ENCODE data around the gene RASSF9. TPM values are rescaled to one million over a fixed set of nuclear protein-coding genes. Genes with fewer than 3 reads are reported as not detected.

RASSF9 gene
- total and polyA plus RNA-seq, 9 of the 15 experiments (the other 6 are each of a cell fraction or from before 2014, with no cell fraction given), result not detected

GRCh38 chr12:85874031-85874461, 37.8 kb upstream of the RASSF9 start, which contains the start of gene NTS:
Gene NTS, plus strand, starts transcription at chr12:85874295. Its CDS starts 109 bp downstream, at chr12:85874404.
- DNase-seq (ENCODE audit: extremely low read depth in 1 of 4, low spot score in 3 of 4) (no peak), FAIRE-seq (no peak), ATAC-seq (no peak)
- Histone ChIP-seq H4K20me1 (replicated peaks; ENCODE audit: control insufficient read depth, insufficient read depth, low read length) (no peaks in the 10 kb centered on the region), H3K27me3 (ENCODE audit: control insufficient read depth in 2 of 2, insufficient read depth in 2 of 2, low read length in 2 of 2) (no peaks in the 10 kb centered on the region), H3K4me2 (ENCODE audit: insufficient read depth, low read length) (no peak within 1 kb of the TSS), H3K9me1 (ENCODE audit: control insufficient read depth, insufficient read depth, low read length) (no peaks in the 10 kb centered on the region), H3K9ac (ENCODE audit: insufficient read depth in 1 of 2, low read depth in 2 of 2, low read length in 2 of 2) (no peak within 1 kb of the TSS), H2AFZ (ENCODE audit: low read depth, low read length) (no peak within 1 kb of the TSS), H3K9me3 (replicated peaks; ENCODE audit: control insufficient read depth, insufficient read depth, low read depth, low read length) (no peaks in the 10 kb centered on the region), H3K27ac (ENCODE audit: extremely low read depth, low read depth, low read length) (no peak within 1 kb of the TSS), H3K36me3 (ENCODE audit: control insufficient read depth, insufficient read depth, low read length) (no peaks in the 10 kb centered on the region), H3K79me2 (ENCODE audit: control insufficient read depth, insufficient read depth, low read length) (no peaks in the 10 kb centered on the region), H3K4me3 (no peak within 1 kb of the TSS), H3K4me1 (replicated peaks in 1 of 2; ENCODE audit: control insufficient read depth in 2 of 2, insufficient read depth in 2 of 2, low read length in 2 of 2) (no peaks in the 10 kb centered on the region)
- intact Hi-C loops (cut with micrococcal nuclease) (loop anchor here (5.0 to 10.0 kb wide), 2 partner anchors 409 to 1002 kb away; no protein-coding TSS in a partner anchor), in situ Hi-C loops (cut with MboI) (no loop called here)
- 0% methylated on average over 3 of the region's 3 CpGs for WGBS (ENCODE audit: insufficient coverage, low coverage, missing lambda C conversion rate)
- TF ChIP-seq SPI1 (IDR thresholded peaks at IDR 0.05; ENCODE audit: borderline replicate concordance, low read depth, low read length) (peak; percentile 36; the same call in 1 of the 2 replicates), SMAD4 (CRISPR knock-in tag; conservative IDR thresholded peaks at IDR 0.05) (no peak), CBX2 (IDR thresholded peaks at IDR 0.05; ENCODE audit: insufficient read depth, low read length, poor library complexity, severe bottlenecking) (no peak)
- ChIA-PET CTCF (ENCODE audit: low intra/inter-chr PET ratio) (no interaction called here), POLR2A (no interaction called here)
- BruUV-seq (replicated peaks), result no TSS peak

GRCh38 chr12:85872497-85873091, 36.4 kb upstream of the RASSF9 start:
- CTCF ChIA-PET (ENCODE audit: low intra/inter-chr PET ratio), result no interaction called here
- FAIRE-seq, result peak; percentile 63

More at GRCh38 chr12:85872497-85873091, 36.4 kb upstream of the RASSF9 start:
- no peaks in the 10 kb centered on the region for H3K36me3 ChIP-seq (ENCODE audit: control insufficient read depth, insufficient read depth, low read length)
- H3K4me3 ChIP-seq, result no peak overlapping the region
- no peaks in the 10 kb centered on the region for H3K4me1 ChIP-seq (replicated peaks in 1 of 2; ENCODE audit: control insufficient read depth in 2 of 2, insufficient read depth in 2 of 2, low read length in 2 of 2)
- intact Hi-C loops (cut with micrococcal nuclease) (loop anchor here (5.0 to 10.0 kb wide), 2 partner anchors 408 to 1000 kb away; no protein-coding TSS in a partner anchor), in situ Hi-C loops (cut with MboI) (no loop called here)
- TF ChIP-seq E2F8 (IDR thresholded peaks at IDR 0.05; ENCODE audit: low read depth, partially characterized antibody) (no peak), CTCF (IDR thresholded peaks at IDR 0.05 in 2 of 3, conservative IDR thresholded peaks at IDR 0.05 in 1 of 3; ENCODE audit: insufficient read depth in 2 of 3, low read depth in 1 of 3, low read length in 3 of 3) (peak in 2 of 3 experiments; percentile 50 to 56; a peak in 4 of 6 replicates), RAD21 (CRISPR knock-in tag; conservative IDR thresholded peaks at IDR 0.05 in 1 of 2, IDR thresholded peaks at IDR 0.05 in 1 of 2) (peak; percentile 21 to 57; a peak in 2 of 4 replicates), ZNF121 (CRISPR knock-in tag; conservative IDR thresholded peaks at IDR 0.05) (no peak)
- H3K9me3 ChIP-seq (replicated peaks; ENCODE audit: control insufficient read depth, insufficient read depth, low read depth, low read length), result no peaks in the 10 kb centered on the region
- no peak overlapping the region for H2AFZ ChIP-seq (ENCODE audit: low read depth, low read length)
- no peaks in the 10 kb centered on the region for H3K9me1 ChIP-seq (ENCODE audit: control insufficient read depth, insufficient read depth, low read length)
- no peak overlapping the region for H3K9ac ChIP-seq (ENCODE audit: insufficient read depth in 1 of 2, low read depth in 2 of 2, low read length in 2 of 2)
- DNase-seq (ENCODE audit: extremely low read depth in 1 of 4, low spot score in 3 of 4) (peak in 2 of 4 experiments; percentile 2 to 46), ATAC-seq (no peak)
- H3K27ac ChIP-seq (ENCODE audit: extremely low read depth, low read depth, low read length), result no peak overlapping the region
- H4K20me1 ChIP-seq (replicated peaks; ENCODE audit: control insufficient read depth, insufficient read depth, low read length), result no peaks in the 10 kb centered on the region
- POLR2A ChIA-PET, result no interaction called here
- no peaks in the 10 kb centered on the region for H3K79me2 ChIP-seq (ENCODE audit: control insufficient read depth, insufficient read depth, low read length)
- WGBS (ENCODE audit: insufficient coverage, low coverage, missing lambda C conversion rate), result 5% methylated on average over 3 of the region's 3 CpGs
- no peak overlapping the region for H3K4me2 ChIP-seq (ENCODE audit: insufficient read depth, low read length)
- BruUV-seq (replicated peaks), result no TSS peak
- no peaks in the 10 kb centered on the region for H3K27me3 ChIP-seq (ENCODE audit: control insufficient read depth in 2 of 2, insufficient read depth in 2 of 2, low read length in 2 of 2)

Data from K562 (cell line).